CD4-positive, alpha-beta memory T cell (primary cell): Measurements from ENCODE around the gene MRPL44. TPM values are rescaled to one million over a fixed set of nuclear protein-coding genes. Genes with fewer than 3 reads are reported as not detected.

Experiments used
- CTCF ChIA-PET: fragments of 350-600 bp; sonication (Branson Sonifier 250); formaldehyde crosslinking; loops from one replicate; lab custom pipeline; 2021; ENCODE audit warnings: inconsistent platforms; ENCODE audit not compliant: partially characterized antibody; lab: Charles Lee
- POLR2A ChIA-PET: fragments of 350-600 bp; sonication (Branson Sonifier 250); formaldehyde crosslinking; loops from one replicate; lab custom pipeline; 2021; ENCODE audit not compliant: partially characterized antibody; lab: Charles Lee
- DNase-seq, 5 donors: peaks; one replicate each; pipeline versions ENCODE4 v3.0.0 to v3.0.0-alpha.2; 2020 to 2022; ENCODE audit warnings: mixed read lengths in 1 of 5
- H3K27ac ChIP-seq: one replicate; pipeline ENCODE4 v1.7.0; 2013; ENCODE audit warnings: low read depth, low read length
- H3K27me3 ChIP-seq: 2 replicates; pipeline ENCODE4 v1.7.0; 2013; ENCODE audit warnings: mild to moderate bottlenecking, low read length, moderate library complexity; ENCODE audit not compliant: insufficient read depth
- H3K36me3 ChIP-seq: 2 replicates; pipeline ENCODE4 v1.7.0; 2013; ENCODE audit warnings: mild to moderate bottlenecking, low read length, moderate library complexity; ENCODE audit not compliant: insufficient read depth
- H3K4me1 ChIP-seq: 2 replicates; pipeline ENCODE4 v1.7.0; 2013; ENCODE audit warnings: mild to moderate bottlenecking, low read length, moderate library complexity; ENCODE audit not compliant: insufficient read depth
- H3K4me3 ChIP-seq, 2 donors: one replicate each; pipeline ENCODE4 v1.7.0; 2013; ENCODE audit warnings: low read length in 2 of 2, mild to moderate bottlenecking in 1 of 2
- H3K9me3 ChIP-seq, 2 donors: one replicate each; pipeline ENCODE4 v1.7.0; 2013; ENCODE audit warnings: low read length in 2 of 2, control low read depth in 1 of 2; ENCODE audit not compliant: control insufficient read depth in 1 of 2
- H3K27ac Mint-ChIP-seq, 7 donors: one replicate each; pipeline ENCODE4 v1.8.0; 2020 to 2021; ENCODE audit warnings: mixed read lengths in 7 of 7, mild to moderate bottlenecking in 6 of 7, inconsistent platforms in 3 of 7, moderate library complexity in 3 of 7
- H3K27me3 Mint-ChIP-seq, 2 donors: one replicate each; pipeline ENCODE4 v1.8.0; 2020 to 2021; ENCODE audit warnings: mixed read lengths in 2 of 2
- H3K36me3 Mint-ChIP-seq, 2 donors: one replicate each; pipeline ENCODE4 v1.8.0; 2020 to 2021; ENCODE audit warnings: mixed read lengths in 2 of 2, inconsistent platforms in 1 of 2, mild to moderate bottlenecking in 1 of 2
- H3K4me1 Mint-ChIP-seq, 4 donors: one replicate each; pipeline ENCODE4 v1.8.0; 2020 to 2021; ENCODE audit warnings: mixed read lengths in 4 of 4, mild to moderate bottlenecking in 1 of 4
- H3K4me3 Mint-ChIP-seq, 8 donors: one replicate each; pipeline ENCODE4 v1.8.0; 2020 to 2021; ENCODE audit warnings: mixed read lengths in 8 of 8, mild to moderate bottlenecking in 7 of 8, moderate library complexity in 6 of 8, inconsistent platforms in 3 of 8
- H3K9me3 Mint-ChIP-seq, 8 donors: one replicate each; pipeline ENCODE4 v1.8.0; 2020 to 2021; ENCODE audit warnings: mixed read lengths in 8 of 8, mild to moderate bottlenecking in 5 of 8, inconsistent platforms in 3 of 8, moderate library complexity in 1 of 8
- intact Hi-C: fragments of 100-400 bp; cut with micrococcal nuclease; formaldehyde crosslinking; loops from one replicate; pipeline ENCODE4 v1.15.1; 2023
- polyA plus RNA-seq, 2 donors: library from polyadenylated mRNA; unstranded; fragments of 300-500 nt; fragmentation: Illumina TruSeq; gene quantifications; one replicate each; pipeline ENCODE4 v1.2.3, GENCODE V29; 2021
- total RNA-seq, 2 experiments: library from RNA; stranded (reverse); gene quantifications; one replicate each; pipeline ENCODE4 v1.2.3, GENCODE V29; 2021

The MRPL44 gene
- total and polyA plus RNA-seq, 4 experiments from 2014 or later, result 20.1 to 45.2 (median 24.3) TPM

GRCh38 chr2:223929571-223930102 lies 27.6 kb upstream of the MRPL44 start:
- intact Hi-C loops, result no loop called here
- H3K27ac ChIP-seq, result no peak overlapping the region
- H3K27ac Mint-ChIP-seq, result peak overlapping the region; percentile 75 to 91 (median 87)
- no peaks in the 10 kb centered on the region for H3K36me3 ChIP-seq
- H3K4me3 Mint-ChIP-seq, result peak overlapping the region in 7 of 8 donors; percentile 64 to 83 (median 74)
- no peak overlapping the region for H3K4me3 ChIP-seq
- peaks cover 33% of the 10 kb centered on the region for H3K4me1 ChIP-seq
- H3K36me3 Mint-ChIP-seq, result peaks cover 1 to 6% of the 10 kb centered on the region in 2 donors
- no peaks in the 10 kb centered on the region for H3K9me3 ChIP-seq
- peaks cover 31 to 70% (median 53%) of the 10 kb centered on the region in 4 donors for H3K4me1 Mint-ChIP-seq
- H3K27me3 Mint-ChIP-seq, result no peaks in the 10 kb centered on the region
- CTCF ChIA-PET, result interaction anchor here (0.5 to 1.9 kb wide), 6 partner anchors 14 to 1180 kb away, joined by 3 to 5 read pairs (median 3); no protein-coding TSS in a partner anchor
- no peaks in the 10 kb centered on the region for H3K27me3 ChIP-seq
- peaks cover 0 to 2% (median 0%) of the 10 kb centered on the region in 8 donors for H3K9me3 Mint-ChIP-seq
- peak; percentile 62 to 79 (median 72) for DNase-seq
- POLR2A ChIA-PET, result interaction anchor here (1.4 to 3.0 kb wide), 2 partner anchors 12 to 15 kb away, joined by 5 to 13 read pairs; partner anchors contain the start of gene WDFY1

- CTCF ChIA-PET, result interaction anchor here (0.5 to 1.9 kb wide), 7 partner anchors 9 to 1181 kb away, joined by 3 to 5 read pairs (median 3); no protein-coding TSS in a partner anchor
- no peak for DNase-seq
Observed at GRCh38 chr2:223930103-223930976, 26.9 kb upstream of the MRPL44 start.

GRCh38 chr2:223932816-223933800 lies 24.2 kb upstream of the MRPL44 start:
- no peaks in the 10 kb centered on the region for H3K9me3 ChIP-seq
- H3K4me1 ChIP-seq, result peaks cover 67% of the 10 kb centered on the region
- no peak overlapping the region for H3K4me3 ChIP-seq
- Mint-ChIP-seq H3K27ac (peak overlapping the region in 6 of 7 donors; percentile 3 to 86 (median 60)), H3K4me3 (peak overlapping the region in 1 of 8 donors; percentile 24), H3K36me3 (no peaks in the 10 kb centered on the region), H3K4me1 (peaks cover 45 to 90% (median 64%) of the 10 kb centered on the region in 4 donors), H3K9me3 (no peaks in the 10 kb centered on the region), H3K27me3 (no peaks in the 10 kb centered on the region)
- intact Hi-C loops, result no loop called here
- POLR2A ChIA-PET, result interaction anchor here (0.6 kb wide), 1 partner anchor 9 kb away, joined by 3 read pairs; no protein-coding TSS in a partner anchor
- H3K27ac ChIP-seq, result no peak overlapping the region
- CTCF ChIA-PET, result no interaction called here
- no peaks in the 10 kb centered on the region for H3K36me3 ChIP-seq
- no peaks in the 10 kb centered on the region for H3K27me3 ChIP-seq
- no peak for DNase-seq

More at GRCh38 chr2:223930103-223930976, 26.9 kb upstream of the MRPL44 start:
- H3K4me1 ChIP-seq, result peaks cover 39% of the 10 kb centered on the region
- Mint-ChIP-seq H3K4me1 (peaks cover 34 to 77% (median 60%) of the 10 kb centered on the region in 4 donors), H3K36me3 (peaks cover under 1 to 6% of the 10 kb centered on the region in 2 donors), H3K27me3 (no peaks in the 10 kb centered on the region), H3K4me3 (peak overlapping the region in 7 of 8 donors; percentile 66 to 83 (median 74)), H3K27ac (peak overlapping the region; percentile 75 to 91 (median 87)), H3K9me3 (peaks cover 0 to 2% (median 0%) of the 10 kb centered on the region in 8 donors)
- POLR2A ChIA-PET, result interaction anchor here (1.4 to 3.0 kb wide), 2 partner anchors 11 to 15 kb away, joined by 5 to 13 read pairs; partner anchors contain the start of gene WDFY1
- H3K27ac ChIP-seq, result no peak overlapping the region
- no peaks in the 10 kb centered on the region for H3K36me3 ChIP-seq
- no peaks in the 10 kb centered on the region for H3K27me3 ChIP-seq
- H3K9me3 ChIP-seq, result no peaks in the 10 kb centered on the region
- intact Hi-C loops, result no loop called here
- no peak overlapping the region for H3K4me3 ChIP-seq

- Histone ChIP-seq H3K9me3 (no peaks in the 10 kb centered on the region), H3K27ac (no peak overlapping the region), H3K4me3 (no peak overlapping the region), H3K27me3 (no peaks in the 10 kb centered on the region), H3K4me1 (peaks cover 69% of the 10 kb centered on the region), H3K36me3 (no peaks in the 10 kb centered on the region)
- Mint-ChIP-seq H3K4me3 (no peak overlapping the region), H3K4me1 (peaks cover 47 to 91% (median 64%) of the 10 kb centered on the region in 4 donors), H3K27ac (peak overlapping the region in 2 of 7 donors; percentile 42 to 85), H3K27me3 (no peaks in the 10 kb centered on the region), H3K36me3 (peaks cover 4 to 6% of the 10 kb centered on the region in 2 donors), H3K9me3 (no peaks in the 10 kb centered on the region)
- ChIA-PET CTCF (interaction anchor here (1.0 kb wide), 1 partner anchor 9 kb away, joined by 3 read pairs; no protein-coding TSS in a partner anchor), POLR2A (interaction anchor here (2.2 kb wide), 1 partner anchor 10 kb away, joined by 12 read pairs; the partner anchor contains the start of gene WDFY1)
- no peak for DNase-seq
- intact Hi-C loops, result no loop called here
Observed at GRCh38 chr2:223934870-223935269, 22.4 kb upstream of the MRPL44 start.

DNA sequence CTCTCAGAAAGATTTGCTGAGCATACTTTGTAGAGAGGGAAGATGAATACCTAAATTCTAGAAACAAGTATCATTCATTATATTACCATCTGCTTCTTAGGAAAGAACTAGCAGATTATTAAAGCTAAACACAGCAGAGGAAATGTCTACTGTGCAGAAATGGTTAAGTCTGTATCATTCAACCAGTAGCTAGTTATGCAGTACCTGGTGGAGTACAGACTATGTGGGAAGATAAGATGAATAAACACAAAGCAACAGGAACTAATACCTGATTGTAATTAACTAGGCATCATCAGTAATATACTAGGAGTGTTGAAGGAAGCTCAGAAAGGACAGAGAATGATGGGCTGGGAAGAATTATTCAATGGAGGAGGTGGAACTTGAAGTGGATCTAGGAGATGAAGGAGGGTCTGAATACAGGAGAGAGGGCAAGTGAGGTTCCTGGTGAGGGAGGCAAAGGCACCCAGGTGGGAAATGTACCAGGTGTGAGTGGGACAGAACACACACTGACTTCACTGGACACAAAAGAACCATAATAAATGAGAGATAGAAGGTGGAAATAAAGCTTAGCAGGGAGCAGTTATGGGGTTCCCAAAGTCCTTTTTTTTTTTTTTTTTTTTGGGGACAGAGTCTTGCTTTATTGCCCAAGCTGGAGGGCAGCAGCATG lies 21.7 kb upstream of the MRPL44 start:
- peak overlapping the region in 4 of 7 donors; percentile 2 to 58 (median 40) for H3K27ac Mint-ChIP-seq
- DNase-seq, result no peak
- H3K4me3 ChIP-seq, result no peak overlapping the region
- H3K9me3 Mint-ChIP-seq, result no peaks in the 10 kb centered on the region
- no peak overlapping the region for H3K27ac ChIP-seq
- no peaks in the 10 kb centered on the region for H3K27me3 Mint-ChIP-seq
- peaks cover 4 to 6% of the 10 kb centered on the region in 2 donors for H3K36me3 Mint-ChIP-seq
- ChIA-PET POLR2A (interaction anchor here (2.2 kb wide), 1 partner anchor 10 kb away, joined by 12 read pairs; the partner anchor contains the start of gene WDFY1), CTCF (interaction anchor here (0.8 kb wide), 1 partner anchor 59 kb away, joined by 3 read pairs; no protein-coding TSS in a partner anchor)
- peaks cover 41 to 85% (median 58%) of the 10 kb centered on the region in 4 donors for H3K4me1 Mint-ChIP-seq
- peaks cover 61% of the 10 kb centered on the region for H3K4me1 ChIP-seq
- peak overlapping the region in 5 of 8 donors; percentile 1 to 49 (median 3) for H3K4me3 Mint-ChIP-seq
- no peaks in the 10 kb centered on the region for H3K36me3 ChIP-seq
- H3K9me3 ChIP-seq, result no peaks in the 10 kb centered on the region
- intact Hi-C loops, result no loop called here
- no peaks in the 10 kb centered on the region for H3K27me3 ChIP-seq

GRCh38 chr2:223936862-223937326 lies 20.4 kb upstream of the MRPL44 start:
- H3K27ac ChIP-seq, result no peak overlapping the region
- H3K36me3 ChIP-seq, result no peaks in the 10 kb centered on the region
- peak overlapping the region in 3 of 7 donors; percentile 16 to 60 (median 31) for H3K27ac Mint-ChIP-seq
- no peak overlapping the region for H3K4me3 ChIP-seq
- peaks cover 0 to 2% (median 0%) of the 10 kb centered on the region in 8 donors for H3K9me3 Mint-ChIP-seq
- H3K36me3 Mint-ChIP-seq, result peaks cover 10 to 11% of the 10 kb centered on the region in 2 donors
- POLR2A ChIA-PET, result interaction anchor here (2.2 kb wide), 1 partner anchor 8 kb away, joined by 12 read pairs; the partner anchor contains the start of gene WDFY1
- CTCF ChIA-PET, result no interaction called here
- H3K9me3 ChIP-seq, result no peaks in the 10 kb centered on the region
- H3K4me3 Mint-ChIP-seq, result peak overlapping the region in 6 of 8 donors; percentile 5 to 61 (median 36)
- DNase-seq, result no peak
- H3K27me3 ChIP-seq, result no peaks in the 10 kb centered on the region
- H3K27me3 Mint-ChIP-seq, result no peaks in the 10 kb centered on the region
- peaks cover 58% of the 10 kb centered on the region for H3K4me1 ChIP-seq
- intact Hi-C loops, result no loop called here
- peaks cover 44 to 84% (median 59%) of the 10 kb centered on the region in 4 donors for H3K4me1 Mint-ChIP-seq
